ENCODE results near the gene NRTN.

DNA sequence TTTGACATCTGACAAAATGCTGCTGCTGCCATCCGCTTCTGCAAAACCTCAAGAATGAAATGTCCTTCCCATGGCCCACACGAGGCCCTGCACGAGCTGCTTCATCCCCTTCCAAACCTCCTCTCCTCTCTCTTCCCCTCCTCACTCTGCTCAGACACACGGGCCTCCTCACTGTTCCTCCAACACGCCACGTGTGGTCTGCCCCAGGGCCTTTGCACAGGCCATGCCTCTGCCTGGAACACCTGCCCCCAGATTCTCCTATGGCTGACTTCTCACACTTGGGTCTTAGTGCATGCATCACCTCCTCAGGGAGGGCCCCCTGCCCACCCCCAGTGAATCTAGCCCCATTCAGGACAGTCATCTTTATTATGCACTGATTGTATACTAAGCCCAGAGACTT, 15.9 kb downstream of the NRTN start:
- TF ChIP-seq CTCF (IDR thresholded peaks at IDR 0.05 in 8 of 11, conservative IDR thresholded peaks at IDR 0.05 in 3 of 11), result no peak
- TF ChIP-seq POLR2A (IDR thresholded peaks at IDR 0.05), result no peak
- no peak for TF ChIP-seq POLR2AphosphoS5 (IDR thresholded peaks at IDR 0.05)

Measured in spleen (tissue), 7 donors.